NCI-H2081 (cell line): ENCODE results near the gene RALGPS2.

Source experiments
- DNase-seq, 2 experiments: peaks; one replicate each; lab custom pipeline; 2025; lab: John Stamatoyannopoulos, UW

Gene RALGPS2, protein sequence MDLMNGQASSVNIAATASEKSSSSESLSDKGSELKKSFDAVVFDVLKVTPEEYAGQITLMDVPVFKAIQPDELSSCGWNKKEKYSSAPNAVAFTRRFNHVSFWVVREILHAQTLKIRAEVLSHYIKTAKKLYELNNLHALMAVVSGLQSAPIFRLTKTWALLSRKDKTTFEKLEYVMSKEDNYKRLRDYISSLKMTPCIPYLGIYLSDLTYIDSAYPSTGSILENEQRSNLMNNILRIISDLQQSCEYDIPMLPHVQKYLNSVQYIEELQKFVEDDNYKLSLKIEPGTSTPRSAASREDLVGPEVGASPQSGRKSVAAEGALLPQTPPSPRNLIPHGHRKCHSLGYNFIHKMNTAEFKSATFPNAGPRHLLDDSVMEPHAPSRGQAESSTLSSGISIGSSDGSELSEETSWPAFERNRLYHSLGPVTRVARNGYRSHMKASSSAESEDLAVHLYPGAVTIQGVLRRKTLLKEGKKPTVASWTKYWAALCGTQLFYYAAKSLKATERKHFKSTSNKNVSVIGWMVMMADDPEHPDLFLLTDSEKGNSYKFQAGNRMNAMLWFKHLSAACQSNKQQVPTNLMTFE

DNA sequence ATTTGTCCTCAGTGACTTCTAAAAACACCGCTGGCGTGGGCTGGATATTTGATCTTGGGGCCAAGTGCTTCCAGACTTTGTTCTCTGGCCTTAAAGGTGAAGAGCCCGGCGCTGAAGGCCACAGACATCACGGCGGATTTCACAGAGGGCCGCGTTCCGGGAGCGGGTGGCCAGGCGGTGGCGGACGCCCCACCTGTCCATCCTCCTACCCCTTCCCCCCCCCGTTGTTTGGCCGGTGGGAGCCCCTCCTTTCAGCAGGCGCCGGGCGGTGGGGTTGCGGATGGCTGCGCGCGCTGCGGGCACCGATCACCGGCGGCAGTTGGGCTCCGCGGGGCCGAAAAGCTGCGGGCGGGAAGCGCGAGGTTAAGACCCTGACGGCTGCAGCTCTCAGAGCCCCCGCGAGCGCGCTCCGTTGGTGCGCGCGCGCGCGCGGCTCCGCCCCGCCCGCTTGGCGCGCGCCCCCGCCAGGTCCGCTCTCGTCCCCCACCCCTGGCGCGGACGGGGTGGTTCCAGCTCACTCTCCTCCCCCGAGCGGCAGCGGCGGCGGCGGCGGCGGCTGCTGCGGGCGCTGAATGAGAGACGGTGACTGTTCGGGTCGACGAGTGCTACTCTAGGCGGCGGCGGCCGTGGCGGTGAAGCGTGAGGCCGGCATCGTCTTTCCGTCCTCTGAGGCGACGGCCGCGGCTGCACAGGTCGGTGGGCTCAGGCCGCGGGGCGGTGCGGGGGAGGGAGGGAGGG lies at the start of gene RALGPS2:
Gene RALGPS2 (plus strand): TSS at position 517 of the 738 bp plus-strand sequence. CDS start 51,521 bp downstream, outside the sequence.
- peak; percentile 48 to 77 for DNase-seq

DNA sequence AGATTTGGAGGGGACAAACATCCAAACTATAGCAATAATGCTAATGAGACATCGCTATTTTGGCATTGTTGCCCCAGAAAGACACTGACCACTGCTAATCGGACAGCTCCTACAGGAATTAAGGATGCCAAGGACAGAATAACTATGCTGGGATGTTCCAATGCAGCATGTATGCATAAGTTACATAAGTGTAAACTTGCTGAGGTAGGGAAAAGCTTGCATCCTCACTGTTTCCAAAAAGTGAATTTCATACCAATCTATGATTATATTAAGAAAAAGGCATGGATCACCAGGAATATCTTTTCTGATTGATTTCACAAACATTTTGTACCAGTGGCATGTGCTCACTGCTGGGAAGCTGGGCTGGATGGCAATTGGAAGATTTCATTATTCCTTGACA lies 45.8 kb upstream of the RALGPS2 start:
- DNase-seq = no peak

DNA sequence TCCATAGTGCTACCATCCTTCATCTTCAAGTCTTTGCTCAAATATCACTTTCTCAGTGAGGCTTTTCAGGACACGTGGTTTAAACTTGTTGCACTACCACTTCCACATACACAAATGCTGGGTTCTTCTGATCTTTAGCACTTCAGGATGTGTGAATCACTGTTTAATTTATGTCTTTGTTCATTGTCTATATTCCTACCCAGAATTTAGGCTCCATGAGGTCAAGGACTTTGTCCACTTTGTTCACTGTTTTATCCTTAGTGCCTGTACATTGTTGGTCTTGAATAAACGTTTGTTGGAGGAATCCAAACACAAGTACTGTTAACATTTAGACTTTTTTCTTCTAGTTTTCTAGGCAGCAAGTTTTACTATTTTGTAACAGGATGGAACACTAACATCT lies 42.6 kb upstream of the RALGPS2 start:
- DNase-seq = no peak

DNA sequence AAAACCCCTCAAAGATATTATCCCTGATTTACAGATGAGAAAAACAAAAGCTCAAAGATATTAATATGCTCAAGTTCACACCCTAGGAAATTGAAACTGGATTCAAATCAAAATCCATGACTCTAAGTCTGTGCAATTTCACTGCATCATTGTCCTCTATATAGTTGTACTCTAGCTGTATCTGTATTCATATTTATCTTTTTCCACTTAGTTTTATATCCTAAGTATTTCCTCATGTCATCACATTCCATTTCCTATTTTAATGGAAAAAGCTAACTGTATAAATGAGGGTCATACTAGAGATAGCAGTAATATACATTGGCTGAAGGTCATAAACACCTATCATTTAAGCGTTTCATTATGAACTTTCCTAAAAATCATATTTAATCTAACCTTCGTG lies 42.2 kb upstream of the RALGPS2 start:
- DNase-seq = no peak

DNA sequence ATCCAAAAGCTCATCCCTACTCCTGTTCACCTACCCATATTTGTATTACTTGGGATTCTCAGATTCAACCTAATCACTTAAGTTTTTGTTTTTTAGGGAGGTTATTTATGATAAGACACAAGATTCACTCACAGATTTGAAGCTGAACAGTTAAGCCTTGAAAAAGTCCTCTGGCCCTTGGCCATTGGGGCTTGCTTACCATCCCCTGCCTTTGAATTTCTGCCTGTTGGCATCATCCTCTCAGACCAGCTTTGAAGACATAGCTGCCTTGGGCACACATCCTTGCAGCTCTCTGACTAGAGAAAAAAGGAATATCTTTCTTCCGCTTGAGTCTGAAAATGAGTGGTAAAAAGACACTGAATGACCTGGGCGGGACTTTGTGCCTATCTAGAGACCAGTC lies 41.8 kb upstream of the RALGPS2 start:
- DNase-seq = no peak

DNA sequence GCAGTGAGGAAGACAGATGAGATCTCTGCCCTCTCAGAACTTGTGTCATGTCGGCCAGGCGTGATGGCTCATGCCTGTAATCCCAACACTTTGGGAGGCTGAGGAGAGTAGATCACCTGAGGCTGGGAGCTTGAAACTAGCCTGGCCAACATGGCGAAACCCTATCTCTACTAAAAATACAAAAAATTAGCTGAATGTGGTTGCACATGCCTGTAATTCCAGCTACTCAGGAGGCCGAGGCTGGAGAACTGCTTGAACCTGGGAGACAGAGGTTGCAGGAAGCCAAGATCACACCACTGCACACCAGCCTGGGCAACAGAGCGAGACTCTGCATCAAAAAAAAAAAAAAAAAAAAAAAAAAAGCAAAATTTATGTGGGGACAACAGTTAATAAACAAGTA lies 40.9 kb upstream of the RALGPS2 start:
- DNase-seq = no peak

DNA sequence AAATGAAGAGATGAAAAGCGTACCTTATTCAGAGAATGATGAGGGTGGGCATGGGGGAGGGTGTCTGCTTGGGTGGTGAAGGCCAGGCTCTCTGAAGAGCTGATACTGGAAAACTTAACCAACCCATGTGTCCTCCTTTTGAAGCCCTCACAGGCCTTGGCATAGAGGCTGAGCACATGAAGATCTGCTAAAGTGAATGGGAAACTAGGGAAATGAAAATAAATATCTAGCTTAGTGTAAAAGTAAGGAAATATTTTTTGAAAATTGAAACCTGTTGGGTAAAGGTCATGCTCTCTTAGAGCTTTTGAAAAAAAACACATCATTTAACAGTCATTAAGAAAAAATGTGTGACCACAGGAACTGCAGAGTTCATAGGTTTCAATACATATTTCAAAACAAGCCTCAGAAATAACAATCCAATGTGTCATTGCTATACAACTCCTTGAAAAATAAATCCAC lies 40.5 kb upstream of the RALGPS2 start:
- DNase-seq = no peak

DNA sequence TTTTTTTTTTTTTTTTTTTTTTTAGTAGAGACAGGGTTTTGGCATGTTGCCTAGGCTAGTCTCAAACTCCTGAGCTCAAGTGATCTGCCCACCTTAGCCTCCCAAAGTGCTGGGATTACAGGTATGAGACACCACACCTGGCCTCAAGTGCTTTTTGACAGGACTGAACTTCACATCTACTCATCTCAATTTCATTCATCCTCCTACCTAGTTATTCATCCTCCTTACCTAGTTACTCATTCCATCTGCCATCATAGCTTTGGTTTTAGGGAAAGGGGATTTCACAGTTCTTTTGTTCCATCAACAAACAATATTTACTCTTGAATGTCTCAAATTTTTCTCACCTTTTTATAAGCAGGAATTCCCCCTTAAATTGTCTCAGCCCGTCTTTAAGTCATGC lies 38.6 kb upstream of the RALGPS2 start:
- no peak for DNase-seq

DNA sequence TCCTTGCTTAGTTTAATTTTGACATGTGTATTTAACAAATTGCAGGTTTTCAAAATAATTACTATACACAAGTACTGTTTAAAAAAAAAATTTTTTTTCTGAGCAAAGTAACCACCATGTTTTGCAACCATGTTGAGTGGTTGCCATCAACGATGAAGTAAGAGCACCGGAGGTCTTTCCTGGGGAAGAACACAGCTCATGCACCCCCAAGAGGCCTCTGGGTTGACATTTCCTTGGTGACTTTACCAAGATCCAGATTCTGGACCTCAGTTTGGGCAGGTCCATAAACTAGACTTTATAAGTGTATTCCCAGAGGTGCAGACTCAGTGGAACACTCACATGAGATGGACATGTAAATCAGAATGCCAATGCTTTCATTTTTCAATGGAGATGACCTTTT lies 36.8 kb upstream of the RALGPS2 start:
- no peak for DNase-seq

DNA sequence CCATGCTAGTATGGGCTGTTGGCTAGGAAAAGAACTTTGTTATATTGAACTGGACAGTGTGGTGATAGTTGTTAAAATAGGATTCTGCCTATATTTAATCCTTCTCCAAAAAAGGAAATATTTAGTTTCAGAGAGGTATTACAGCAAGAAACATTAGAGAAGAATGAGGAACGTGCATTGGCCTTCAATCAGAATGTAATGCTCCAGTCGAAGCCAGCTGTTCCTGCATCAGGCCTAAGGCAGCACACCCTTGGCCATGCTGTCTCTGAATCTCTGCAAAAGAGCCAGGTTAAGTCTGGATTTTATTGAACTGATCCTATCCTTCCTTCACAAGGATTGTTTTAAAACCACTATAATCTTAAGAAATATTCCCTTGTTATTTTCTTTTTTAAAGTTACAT lies 35.3 kb upstream of the RALGPS2 start:
- DNase-seq = no peak

DNA sequence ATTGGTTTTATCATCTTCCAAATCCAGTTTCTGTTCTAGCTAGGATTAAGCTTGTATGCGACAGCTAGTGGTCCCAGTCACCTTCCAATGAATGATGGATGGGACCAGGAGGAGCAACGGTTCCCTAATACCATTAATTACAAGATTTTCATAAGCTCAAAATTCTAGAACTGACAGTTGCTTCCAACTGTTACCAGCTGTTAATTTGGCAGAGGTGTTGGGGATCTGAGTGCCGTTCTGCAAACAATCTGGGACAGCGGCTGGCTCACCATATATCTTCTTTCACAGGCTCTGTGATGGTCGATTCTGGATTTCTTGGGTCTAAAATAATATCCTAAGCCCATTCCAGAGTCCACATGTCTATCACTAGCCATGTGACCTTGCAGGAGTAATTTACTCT lies 34.5 kb upstream of the RALGPS2 start:
- no peak for DNase-seq

DNA sequence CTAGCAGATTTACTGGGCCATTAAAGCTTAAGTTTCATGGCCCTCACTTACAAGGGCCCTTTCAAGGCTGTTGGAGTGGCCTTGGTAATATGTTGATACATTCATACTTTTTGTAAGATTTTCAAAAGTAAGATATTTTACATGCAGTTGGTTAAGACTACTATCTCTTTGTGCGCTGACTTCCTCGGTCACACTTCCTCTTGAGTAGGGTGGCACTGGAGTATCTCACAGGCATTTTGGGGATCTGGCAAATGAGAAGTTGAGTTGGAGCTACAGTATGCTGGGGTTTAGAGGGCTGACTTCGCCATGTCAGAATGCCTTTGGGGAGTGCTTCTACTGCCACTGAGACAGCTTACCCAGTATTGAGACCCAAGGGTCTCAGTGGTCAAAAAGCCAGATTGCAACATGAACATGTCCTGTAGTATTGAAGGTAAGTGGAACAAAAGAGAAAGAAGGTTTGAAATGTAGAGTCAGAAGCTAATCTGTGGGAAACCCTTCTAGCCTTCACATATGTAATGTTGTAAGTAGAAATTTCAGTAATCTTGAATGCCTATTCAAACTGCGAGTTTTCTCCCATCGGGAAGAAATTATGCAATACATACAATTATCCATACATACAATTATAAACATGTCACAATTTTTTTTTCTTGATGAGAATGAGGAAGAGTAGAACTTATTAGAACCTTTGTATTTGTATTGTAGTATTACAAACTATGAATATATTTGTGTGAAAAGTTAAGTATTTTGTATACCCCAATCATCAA lies 32.3 kb upstream of the RALGPS2 start:
- DNase-seq = no peak

DNA sequence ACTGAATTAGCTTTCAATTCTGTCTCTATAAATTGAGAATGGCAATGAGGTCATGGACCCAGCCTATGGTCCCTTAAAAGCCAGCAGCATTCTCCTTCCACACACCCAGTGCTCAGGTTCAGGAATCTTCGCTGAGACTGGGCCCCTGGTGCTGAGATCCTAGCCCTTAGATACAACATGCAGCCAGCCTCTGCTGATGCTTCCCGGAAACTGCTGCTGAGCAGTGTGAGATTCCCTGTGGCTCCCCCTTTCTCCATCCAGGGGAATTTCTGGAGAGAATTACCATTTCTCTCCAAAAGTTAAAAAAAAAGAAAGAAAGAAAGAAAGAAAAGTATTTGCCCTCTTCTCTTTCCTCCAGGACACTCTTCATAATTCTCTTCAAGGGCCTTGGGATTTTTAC lies 31.7 kb upstream of the RALGPS2 start:
- no peak for DNase-seq

DNA sequence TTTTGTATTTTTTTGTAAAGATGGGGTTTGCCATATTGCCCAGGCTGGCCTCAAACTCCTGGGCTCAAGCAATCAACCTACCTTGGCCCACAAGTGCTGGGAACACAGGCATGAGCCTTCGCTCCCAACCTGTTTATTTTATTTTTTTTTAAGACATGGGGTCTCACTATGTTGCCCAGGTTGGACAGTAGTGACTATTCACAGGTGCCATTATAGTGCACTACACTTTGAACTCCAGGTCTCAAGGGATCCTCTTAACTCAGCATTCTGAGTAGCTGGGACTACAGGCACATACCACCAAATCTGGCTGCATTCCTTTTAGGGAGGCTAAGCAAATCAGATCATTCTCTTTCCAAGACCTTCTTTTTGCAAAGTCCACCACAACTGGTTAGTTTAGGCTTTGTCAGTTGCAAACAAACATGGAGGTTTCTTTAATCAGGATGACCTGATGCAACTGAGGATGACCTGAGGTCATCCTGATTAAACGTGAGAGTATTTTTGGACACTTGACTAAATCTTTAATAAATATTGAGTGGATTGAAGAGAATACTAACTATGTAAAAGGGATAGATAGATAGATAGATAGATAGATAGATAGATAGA lies 30.0 kb upstream of the RALGPS2 start:
- no peak for DNase-seq

DNA sequence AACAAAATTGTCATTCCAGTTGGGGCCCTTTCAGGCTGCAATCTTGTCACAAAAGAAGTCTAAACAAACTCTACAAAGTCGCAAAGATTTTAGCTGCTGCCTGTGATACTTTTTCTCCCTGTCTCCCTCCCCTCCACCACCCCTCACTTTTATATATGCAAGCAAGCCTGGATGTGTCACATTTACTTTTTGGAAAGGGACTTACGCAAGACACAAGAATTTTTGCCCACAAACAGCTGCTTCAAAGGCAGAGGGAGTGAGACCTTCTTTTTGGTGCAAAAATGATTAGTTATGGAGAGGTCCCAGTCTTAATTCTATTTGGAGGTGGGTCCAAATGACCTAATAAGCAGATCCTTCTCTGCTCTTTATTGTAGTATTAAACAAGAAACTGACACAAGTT lies 22.9 kb upstream of the RALGPS2 start:
- no peak for DNase-seq

DNA sequence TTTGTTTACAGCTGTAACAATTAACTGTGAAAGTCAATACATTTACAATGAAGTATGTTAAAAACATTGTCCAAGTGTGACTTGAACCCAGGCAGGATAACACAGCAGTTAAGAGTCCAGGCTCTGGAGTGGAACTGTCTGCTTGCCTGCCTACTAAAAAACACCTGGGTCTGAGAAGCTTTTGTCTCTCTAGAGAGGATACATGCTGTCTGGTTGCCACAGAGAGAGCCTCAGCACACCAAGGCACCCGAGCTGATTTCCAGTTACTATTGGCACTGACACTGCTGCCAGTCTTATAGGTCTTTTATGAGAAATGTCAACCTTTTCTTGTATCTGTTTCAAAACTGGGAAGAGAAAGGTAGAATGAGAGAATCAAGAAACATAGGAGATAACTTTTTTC lies 20.2 kb upstream of the RALGPS2 start:
- DNase-seq = no peak

DNA sequence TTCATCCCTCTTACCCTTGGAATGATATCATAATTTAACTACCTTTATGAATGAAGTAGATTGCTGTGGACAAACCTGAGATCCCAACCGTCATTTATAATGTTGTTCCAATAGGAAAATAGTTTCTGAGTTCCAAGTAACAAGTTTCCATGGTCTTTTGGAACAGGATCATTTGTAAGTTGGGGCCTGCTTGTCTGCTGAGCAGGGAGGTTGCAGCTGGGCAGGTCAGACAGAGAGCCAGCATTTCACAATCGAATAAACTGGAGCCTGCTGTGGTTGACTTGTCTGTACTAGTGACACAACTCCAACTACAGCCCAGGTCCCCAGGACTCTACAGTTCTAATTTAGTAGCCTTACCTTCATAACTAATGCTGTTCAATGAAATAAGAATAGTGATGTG lies 18.6 kb upstream of the RALGPS2 start:
- no peak for DNase-seq

DNA sequence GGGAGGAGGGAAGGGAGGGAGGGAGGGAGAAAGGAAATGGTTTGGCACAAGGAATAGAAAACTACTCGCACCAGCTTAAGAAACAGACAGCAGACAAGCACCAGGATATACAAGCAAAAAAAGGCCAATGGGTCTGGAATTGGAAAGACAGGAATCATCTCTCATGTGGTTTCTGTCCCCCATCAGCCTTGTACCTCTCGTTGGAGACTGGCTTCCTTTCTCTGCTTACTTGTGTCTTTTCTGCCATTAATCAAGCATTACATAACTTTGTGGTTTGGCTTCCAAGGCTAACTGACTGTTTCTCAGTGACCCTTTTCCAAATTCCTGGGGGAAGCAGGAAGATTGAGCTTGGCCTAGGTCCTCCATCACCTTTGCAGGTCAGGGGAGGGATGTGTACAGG lies 11.8 kb upstream of the RALGPS2 start:
- DNase-seq = no peak

DNA sequence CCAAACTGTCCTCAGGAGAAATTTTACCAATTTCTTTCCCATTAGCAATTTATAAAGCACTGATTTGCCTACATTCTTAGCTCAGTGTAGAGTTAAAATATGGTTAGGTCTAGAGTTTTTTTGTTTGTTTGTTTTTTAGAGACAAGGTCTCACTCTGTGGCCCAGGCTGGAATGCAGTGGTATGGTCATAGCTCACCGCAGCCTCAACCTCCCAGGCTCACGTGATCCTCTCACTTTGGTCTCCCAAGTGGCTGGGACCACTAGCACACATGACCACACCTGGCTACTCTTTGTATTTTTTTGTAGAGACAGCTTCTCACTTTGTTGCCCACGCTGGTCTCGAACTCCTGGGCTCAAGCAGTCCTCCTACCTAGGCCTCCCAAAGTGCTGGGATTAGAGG lies 10.6 kb upstream of the RALGPS2 start:
- no peak for DNase-seq

DNA sequence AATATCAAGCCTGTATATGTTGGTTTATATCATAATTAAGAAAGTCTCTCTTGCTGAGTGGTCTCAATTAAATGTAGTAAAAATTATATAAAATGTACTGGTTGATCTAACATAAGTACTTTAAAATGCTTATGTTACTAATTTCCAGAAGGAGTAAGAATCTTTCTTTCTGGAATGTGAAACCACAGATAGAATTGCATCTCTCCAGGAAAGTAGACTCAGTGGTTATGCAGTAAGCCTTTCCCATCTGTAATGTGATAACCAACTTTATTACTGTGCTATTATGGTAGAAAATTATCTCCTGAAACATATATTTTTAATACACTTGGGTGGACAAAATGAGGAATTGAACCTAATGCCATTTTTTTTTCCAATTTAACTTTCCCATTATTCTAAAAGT lies 8.9 kb upstream of the RALGPS2 start:
- no peak for DNase-seq

DNA sequence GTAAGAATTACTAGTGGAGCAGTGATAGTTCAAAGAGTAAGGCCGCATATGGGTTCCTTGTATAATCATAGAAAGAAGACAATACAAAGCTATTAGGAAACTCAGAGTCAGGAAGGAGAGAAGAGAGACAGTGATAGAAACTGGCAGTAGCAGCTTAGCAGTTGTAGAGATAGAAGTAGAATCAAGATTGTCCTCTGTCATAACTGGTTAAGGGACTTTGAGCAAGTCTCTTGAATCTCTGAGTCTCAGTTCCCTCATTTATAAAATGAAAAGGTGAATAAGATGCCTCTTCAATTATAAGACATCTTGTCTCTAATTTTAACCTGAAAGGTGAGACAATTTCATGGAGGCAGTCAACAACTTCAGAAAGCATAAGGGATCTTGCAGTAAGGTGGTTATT lies 6.5 kb upstream of the RALGPS2 start:
- no peak for DNase-seq

DNA sequence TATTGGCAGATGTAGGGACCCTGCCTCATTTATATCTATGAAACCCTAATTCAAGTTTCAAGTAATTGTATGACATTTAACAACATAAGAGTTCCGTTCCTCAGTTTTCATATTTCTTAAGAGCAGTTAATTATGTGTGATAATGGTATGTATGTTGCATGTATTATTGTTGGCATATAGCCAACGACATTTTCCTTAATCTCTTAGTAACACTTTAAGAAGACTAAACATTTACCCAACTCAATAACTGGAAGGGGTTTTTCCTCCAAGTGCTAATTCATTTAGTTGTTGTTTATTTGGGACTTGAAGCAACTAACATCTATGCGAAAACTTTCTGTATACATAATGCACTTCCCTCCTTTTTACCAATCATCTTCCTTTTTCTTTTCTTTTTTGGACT lies 1.5 kb upstream of the RALGPS2 start:
- DNase-seq = no peak
